ENCODE data around the gene C5orf47. TPM values are rescaled to one million over a fixed set of nuclear protein-coding genes. Genes with fewer than 3 reads are reported as not detected.
A peak's percentile ranks its signal among the peaks of the same experiment; 100 is the strongest.

The C5orf47 gene
- total RNA-seq (not detected), polyA plus RNA-seq (not detected)

- Histone ChIP-seq H3K36me3 (ENCODE audit: control insufficient read depth, insufficient read depth, low read length) (no peaks in the 10 kb centered on the region), H3K4me1 (ENCODE audit: control insufficient read depth, insufficient read depth, low read length, poor library complexity, severe bottlenecking) (no peaks in the 10 kb centered on the region), H3K27ac (ENCODE audit: insufficient read depth, low read length, poor library complexity, severe bottlenecking) (no peak within 1 kb of the TSS), H3K4me3 (ENCODE audit: low read depth, low read length) (no peak within 1 kb of the TSS), H3K27me3 (ENCODE audit: control insufficient read depth, insufficient read depth, low read length) (peaks cover 2% of the 10 kb centered on the region), H3K9me3 (ENCODE audit: control insufficient read depth in 2 of 2, low read length in 2 of 2) (no peaks in the 10 kb centered on the region)
- DNase-seq (no peak), ATAC-seq (ENCODE audit: low read depth in 2 of 2) (no peak)
- Mint-ChIP-seq H3K36me3 (no peaks in the 10 kb centered on the region), H3K27me3 (peaks cover 15% of the 10 kb centered on the region), H3K27ac (no peak within 1 kb of the TSS), H3K4me3 (no peak within 1 kb of the TSS), H3K9me3 (no peaks in the 10 kb centered on the region), H3K4me1 (no peaks in the 10 kb centered on the region)
Measured at GRCh38 chr5:173988554-173989431, at the start of gene C5orf47. TSS of gene C5orf47 (plus strand) at chr5:173989170. CDS start at chr5:173989264, 94 bp downstream.

GRCh38 chr5:173940269-173940668, 48.7 kb upstream of the C5orf47 start:
- no peak for ATAC-seq (ENCODE audit: low read depth in 2 of 2)
- no peak overlapping the region for H3K4me3 Mint-ChIP-seq
- peaks cover under 1% of the 10 kb centered on the region for H3K36me3 Mint-ChIP-seq
- Histone ChIP-seq H3K27me3 (ENCODE audit: control insufficient read depth, insufficient read depth, low read length) (no peaks in the 10 kb centered on the region), H3K4me3 (ENCODE audit: low read depth, low read length) (no peak overlapping the region), H3K27ac (ENCODE audit: insufficient read depth, low read length, poor library complexity, severe bottlenecking) (no peak overlapping the region), H3K9me3 (ENCODE audit: control insufficient read depth in 2 of 2, low read length in 2 of 2) (no peaks in the 10 kb centered on the region), H3K36me3 (ENCODE audit: control insufficient read depth, insufficient read depth, low read length) (peaks cover 9% of the 10 kb centered on the region), H3K4me1 (ENCODE audit: control insufficient read depth, insufficient read depth, low read length, poor library complexity, severe bottlenecking) (no peaks in the 10 kb centered on the region)
- H3K4me1 Mint-ChIP-seq: peaks cover 0 to 19% (median 9%) of the 10 kb centered on the region in 4 donors
- H3K27me3 Mint-ChIP-seq: no peaks in the 10 kb centered on the region
- no peaks in the 10 kb centered on the region for H3K9me3 Mint-ChIP-seq
- DNase-seq: no peak
- no peak overlapping the region for H3K27ac Mint-ChIP-seq

- no peak for ATAC-seq (ENCODE audit: low read depth in 2 of 2)
- H3K27ac ChIP-seq (ENCODE audit: insufficient read depth, low read length, poor library complexity, severe bottlenecking): no peak overlapping the region
Measured at GRCh38 chr5:173941102-173941501, 47.9 kb upstream of the C5orf47 start.

DNA sequence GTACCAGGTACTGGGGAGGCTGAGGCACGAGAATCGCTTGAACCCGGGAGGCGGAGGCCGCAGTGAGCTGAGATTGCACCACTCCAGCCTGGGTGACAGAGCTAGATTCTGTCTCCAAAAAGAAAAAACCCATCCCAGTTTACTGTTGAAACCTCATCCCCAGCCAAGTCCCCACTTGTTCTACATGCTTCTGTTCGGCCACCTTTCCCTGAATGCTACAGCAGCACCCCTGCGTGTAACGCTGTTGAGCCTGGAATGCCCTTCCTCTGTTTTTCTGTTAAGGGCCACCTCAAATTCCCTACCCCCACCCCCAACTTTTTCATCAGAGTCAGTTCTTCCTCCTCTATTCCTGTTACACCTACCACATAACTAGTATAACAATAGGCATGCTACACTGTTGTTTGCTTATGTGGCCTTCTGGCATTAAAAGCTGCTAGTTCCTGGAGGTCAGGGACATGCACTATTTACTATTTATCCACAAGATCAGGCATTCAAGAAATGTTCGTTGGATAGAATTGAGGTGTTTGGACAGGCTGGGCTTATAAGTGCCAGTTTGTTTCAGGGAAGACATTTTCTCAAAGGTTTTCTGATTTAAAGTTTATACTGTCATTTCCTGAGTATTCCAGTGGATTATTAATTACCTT, 47.1 kb upstream of the C5orf47 start:
- H3K27me3 ChIP-seq (ENCODE audit: control insufficient read depth, insufficient read depth, low read length): no peaks in the 10 kb centered on the region
- H3K4me1 ChIP-seq (ENCODE audit: control insufficient read depth, insufficient read depth, low read length, poor library complexity, severe bottlenecking): no peaks in the 10 kb centered on the region
- no peak overlapping the region for H3K4me3 ChIP-seq (ENCODE audit: low read depth, low read length)
- no peaks in the 10 kb centered on the region for H3K9me3 ChIP-seq (ENCODE audit: control insufficient read depth in 2 of 2, low read length in 2 of 2)
- H3K27ac ChIP-seq (ENCODE audit: insufficient read depth, low read length, poor library complexity, severe bottlenecking): no peak overlapping the region
- peaks cover 25% of the 10 kb centered on the region for H3K36me3 ChIP-seq (ENCODE audit: control insufficient read depth, insufficient read depth, low read length)
- H3K27me3 Mint-ChIP-seq: no peaks in the 10 kb centered on the region
- H3K36me3 Mint-ChIP-seq: peaks cover 15% of the 10 kb centered on the region
- ATAC-seq (ENCODE audit: low read depth in 2 of 2): no peak
- no peak overlapping the region for H3K27ac Mint-ChIP-seq
- no peaks in the 10 kb centered on the region for H3K9me3 Mint-ChIP-seq
- DNase-seq: no peak
- no peak overlapping the region for H3K4me3 Mint-ChIP-seq
- H3K4me1 Mint-ChIP-seq: peaks cover 0 to 16% (median 9%) of the 10 kb centered on the region in 4 donors

More at GRCh38 chr5:173941102-173941501, 47.9 kb upstream of the C5orf47 start:
- Histone ChIP-seq H3K4me1 (ENCODE audit: control insufficient read depth, insufficient read depth, low read length, poor library complexity, severe bottlenecking) (no peaks in the 10 kb centered on the region), H3K36me3 (ENCODE audit: control insufficient read depth, insufficient read depth, low read length) (peaks cover 17% of the 10 kb centered on the region), H3K27me3 (ENCODE audit: control insufficient read depth, insufficient read depth, low read length) (no peaks in the 10 kb centered on the region), H3K4me3 (ENCODE audit: low read depth, low read length) (no peak overlapping the region), H3K9me3 (ENCODE audit: control insufficient read depth in 2 of 2, low read length in 2 of 2) (no peaks in the 10 kb centered on the region)
- Mint-ChIP-seq H3K27me3 (no peaks in the 10 kb centered on the region), H3K36me3 (peaks cover 7% of the 10 kb centered on the region), H3K27ac (peak overlapping the region in 1 of 3 donors; percentile 13), H3K9me3 (no peaks in the 10 kb centered on the region), H3K4me1 (peaks cover 0 to 15% (median 9%) of the 10 kb centered on the region in 4 donors), H3K4me3 (no peak overlapping the region)
- DNase-seq: no peak

- no peaks in the 10 kb centered on the region for H3K27me3 Mint-ChIP-seq
Measured at GRCh38 chr5:173944511-173944910, 44.5 kb upstream of the C5orf47 start.

DNA sequence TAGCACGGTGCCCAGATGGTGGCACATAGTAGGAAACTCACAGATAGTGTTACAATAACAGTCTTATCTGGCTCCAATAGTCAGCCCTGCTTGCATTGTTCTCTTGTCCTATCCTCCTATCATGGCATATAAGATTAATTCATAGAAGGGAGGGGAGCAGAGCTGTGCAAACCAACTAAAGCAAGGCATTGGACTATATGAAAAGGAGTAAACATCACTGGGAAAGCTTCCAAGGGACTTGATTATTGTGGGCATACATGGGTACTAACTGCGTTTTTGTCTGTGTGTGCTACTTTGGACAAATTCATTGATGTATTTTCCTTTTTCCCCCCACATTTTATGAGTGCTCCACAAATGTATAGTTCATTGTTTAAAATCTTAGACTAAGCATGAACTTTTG, 43.8 kb upstream of the C5orf47 start:
- Histone ChIP-seq H3K27me3 (ENCODE audit: control insufficient read depth, insufficient read depth, low read length) (no peaks in the 10 kb centered on the region), H3K9me3 (ENCODE audit: control insufficient read depth in 2 of 2, low read length in 2 of 2) (no peaks in the 10 kb centered on the region), H3K36me3 (ENCODE audit: control insufficient read depth, insufficient read depth, low read length) (peaks cover 46% of the 10 kb centered on the region), H3K4me3 (ENCODE audit: low read depth, low read length) (no peak overlapping the region), H3K4me1 (ENCODE audit: control insufficient read depth, insufficient read depth, low read length, poor library complexity, severe bottlenecking) (no peaks in the 10 kb centered on the region), H3K27ac (ENCODE audit: insufficient read depth, low read length, poor library complexity, severe bottlenecking) (no peak overlapping the region)
- DNase-seq: no peak
- Mint-ChIP-seq H3K9me3 (no peaks in the 10 kb centered on the region), H3K4me3 (no peak overlapping the region), H3K27me3 (no peaks in the 10 kb centered on the region), H3K27ac (peak overlapping the region in 1 of 3 donors; percentile 49), H3K4me1 (peaks cover 0 to 15% (median 8%) of the 10 kb centered on the region in 4 donors), H3K36me3 (peaks cover 41% of the 10 kb centered on the region)
- no peak for ATAC-seq (ENCODE audit: low read depth in 2 of 2)

More at GRCh38 chr5:173944511-173944910, 44.5 kb upstream of the C5orf47 start:
- Histone ChIP-seq H3K9me3 (ENCODE audit: control insufficient read depth in 2 of 2, low read length in 2 of 2) (no peaks in the 10 kb centered on the region), H3K27me3 (ENCODE audit: control insufficient read depth, insufficient read depth, low read length) (no peaks in the 10 kb centered on the region), H3K4me1 (ENCODE audit: control insufficient read depth, insufficient read depth, low read length, poor library complexity, severe bottlenecking) (no peaks in the 10 kb centered on the region), H3K36me3 (ENCODE audit: control insufficient read depth, insufficient read depth, low read length) (peaks cover 40% of the 10 kb centered on the region), H3K4me3 (ENCODE audit: low read depth, low read length) (no peak overlapping the region), H3K27ac (ENCODE audit: insufficient read depth, low read length, poor library complexity, severe bottlenecking) (no peak overlapping the region)
- H3K4me3 Mint-ChIP-seq: no peak overlapping the region
- peaks cover 36% of the 10 kb centered on the region for H3K36me3 Mint-ChIP-seq
- no peaks in the 10 kb centered on the region for H3K9me3 Mint-ChIP-seq
- no peak overlapping the region for H3K27ac Mint-ChIP-seq
- DNase-seq (no peak), ATAC-seq (ENCODE audit: low read depth in 2 of 2) (no peak)
- H3K4me1 Mint-ChIP-seq: peaks cover 0 to 15% (median 9%) of the 10 kb centered on the region in 4 donors

GRCh38 chr5:173946323-173946722, 42.6 kb upstream of the C5orf47 start:
- no peaks in the 10 kb centered on the region for H3K9me3 ChIP-seq (ENCODE audit: control insufficient read depth in 2 of 2, low read length in 2 of 2)
- H3K4me3 ChIP-seq (ENCODE audit: low read depth, low read length): no peak overlapping the region
- ATAC-seq (ENCODE audit: low read depth in 2 of 2) (no peak), DNase-seq (no peak)
- H3K9me3 Mint-ChIP-seq: no peaks in the 10 kb centered on the region
- peaks cover 55% of the 10 kb centered on the region for H3K36me3 ChIP-seq (ENCODE audit: control insufficient read depth, insufficient read depth, low read length)
- H3K36me3 Mint-ChIP-seq: peaks cover 47% of the 10 kb centered on the region
- H3K27ac ChIP-seq (ENCODE audit: insufficient read depth, low read length, poor library complexity, severe bottlenecking): no peak overlapping the region
- no peak overlapping the region for H3K27ac Mint-ChIP-seq
- no peaks in the 10 kb centered on the region for H3K27me3 ChIP-seq (ENCODE audit: control insufficient read depth, insufficient read depth, low read length)
- no peaks in the 10 kb centered on the region for H3K4me1 ChIP-seq (ENCODE audit: control insufficient read depth, insufficient read depth, low read length, poor library complexity, severe bottlenecking)
- H3K27me3 Mint-ChIP-seq: no peaks in the 10 kb centered on the region
- H3K4me3 Mint-ChIP-seq: no peak overlapping the region
- H3K4me1 Mint-ChIP-seq: peaks cover 0 to 12% (median 7%) of the 10 kb centered on the region in 4 donors

Data from CD4-positive, CD25-positive, alpha-beta regulatory T cell (primary cell).